HCT116 (cell line): ENCODE data around the gene COPG1. TPM values are rescaled to one million over a fixed set of nuclear protein-coding genes. Genes with fewer than 3 reads are reported as not detected.

Experiments used
- ATAC-seq: fragments of 200-7000 bp; cut with Tn5 transposase; 2 replicates; pipeline ENCODE4 v1.9.1; 2020; ENCODE audit warnings: mild to moderate bottlenecking, moderate library complexity
- BruUV-seq: library from RNA; stranded (reverse); fragments of 400-500 nt; replicated peaks from 2 replicates; lab custom pipeline; 2021; lab: Mats Ljungman, UMichigan
- CTCF ChIA-PET: fragments of 300-600 bp; sonication (Branson Sonifier 250); formaldehyde crosslinking; loops from one replicate; lab custom pipeline; 2021; ENCODE audit warnings: antibody characterized with exemption; lab: Charles Lee
- POLR2A ChIA-PET: fragments of 300-600, 350-600 bp; sonication (Branson Sonifier 250); formaldehyde crosslinking; loops from one replicate; lab custom pipeline; 2021; ENCODE audit warnings: antibody characterized with exemption; lab: Charles Lee
- RAD21 ChIA-PET, 2 experiments: fragments of 300-600 bp; sonication (Branson Sonifier 250); formaldehyde crosslinking; loops; one replicate each; lab custom pipeline; 2023; ENCODE audit warnings: low total read pairs in 2 of 2; ENCODE audit not compliant: uncharacterized antibody in 2 of 2, unreplicated experiment in 2 of 2, low non-redundant PET in 1 of 2; lab: Charles Lee
- DNase-seq: peaks from one replicate; pipeline ENCODE4 v3.0.0-alpha.2; 2010; ENCODE audit warnings: low read depth, low spot score
- H2AFZ ChIP-seq: fragments of 200-600 bp; shearing (Covaris generic), sonication (generic); 2 replicates; pipeline ENCODE4 v1.6.1; 2017; ENCODE audit warnings: low read depth, mixed run types, mixed read lengths, antibody characterized with exemption, low read length; ENCODE audit not compliant: poor library complexity, severe bottlenecking
- H3K27ac ChIP-seq: 2 replicates; pipeline ENCODE4 v1.5.1; 2012; ENCODE audit warnings: low read depth, low read length
- H3K27me3 ChIP-seq: fragments of 200-600 bp; sonication (generic); 2 replicates; pipeline ENCODE4 v1.6.1; 2016; ENCODE audit warnings: mixed run types, low read length, mixed read lengths; ENCODE audit not compliant: insufficient read depth
- H3K36me3 ChIP-seq, 2 experiments: fragments of 200-500 bp in 1 of 2; fragments of 200-600 bp in 1 of 2; sonication (Bioruptor generic) in 1 of 2; sonication (generic) in 1 of 2; 2 replicates each; pipeline versions ENCODE4 v1.5.1 to v1.6.1; 2014 to 2016; ENCODE audit warnings: low read length in 2 of 2, inconsistent platforms in 1 of 2, mixed read lengths in 1 of 2, mixed run types in 1 of 2; ENCODE audit not compliant: insufficient read depth in 2 of 2, control insufficient read depth in 1 of 2
- H3K4me1 ChIP-seq, 2 experiments: fragments of 200-600 bp in 1 of 2; sonication (generic) in 1 of 2; 2 replicates each; pipeline versions ENCODE4 v1.5.1 to v1.6.1; 2012 to 2017; ENCODE audit warnings: low read length in 2 of 2, inconsistent platforms in 1 of 2, mild to moderate bottlenecking in 1 of 2, mixed read lengths in 1 of 2, mixed run types in 1 of 2, moderate library complexity in 1 of 2; ENCODE audit not compliant: insufficient read depth in 2 of 2, control insufficient read depth in 1 of 2
- H3K4me2 ChIP-seq: fragments of 200-600 bp; sonication (generic); 2 replicates; pipeline ENCODE4 v1.6.1; 2017; ENCODE audit warnings: mixed run types, low read length, mixed read lengths
- H3K4me3 ChIP-seq, 2 experiments: fragments of 200-600 bp in 1 of 2; sonication (generic) in 1 of 2; replicated peaks in 1 of 2; 2 replicates each; pipeline ENCODE4 v1.5.1; 2011 to 2016; ENCODE audit warnings: low read length in 2 of 2, control low read depth in 1 of 2, low read depth in 1 of 2, mild to moderate bottlenecking in 1 of 2, mixed read lengths in 1 of 2, mixed run types in 1 of 2
- H3K79me2 ChIP-seq: fragments of 200-600 bp; sonication (generic); 2 replicates; pipeline ENCODE4 v1.6.1; 2017; ENCODE audit warnings: mild to moderate bottlenecking, mixed run types, low read length, moderate library complexity, mixed read lengths; ENCODE audit not compliant: insufficient read depth
- H3K9ac ChIP-seq: fragments of 200-600 bp; sonication (generic); 2 replicates; pipeline ENCODE4 v1.6.1; 2016; ENCODE audit warnings: low read length, mixed read lengths
- H3K9me2 ChIP-seq: fragments of 200-600 bp; sonication (generic), shearing (Covaris generic); 2 replicates; pipeline ENCODE4 v1.6.1; 2017; ENCODE audit warnings: mixed run types, mild to moderate bottlenecking, moderate library complexity; ENCODE audit not compliant: insufficient read depth
- H3K9me3 ChIP-seq, 2 experiments: fragments of 200-500 bp in 1 of 2; fragments of 200-600 bp in 1 of 2; sonication (Bioruptor generic) in 1 of 2; sonication (generic) in 1 of 2; 2 replicates each; pipeline ENCODE4 v1.6.1; 2014 to 2017; ENCODE audit warnings: low read length in 2 of 2, mixed read lengths in 2 of 2, inconsistent platforms in 1 of 2, low read depth in 1 of 2, mild to moderate bottlenecking in 1 of 2, mixed run types in 1 of 2, moderate library complexity in 1 of 2; ENCODE audit not compliant: control insufficient read depth in 1 of 2, insufficient read depth in 1 of 2
- H4K20me1 ChIP-seq: fragments of 200-600 bp; sonication (generic), shearing (Covaris generic); 2 replicates; pipeline ENCODE4 v1.6.1; 2017; ENCODE audit warnings: mixed run types, mild to moderate bottlenecking, moderate library complexity; ENCODE audit not compliant: insufficient read depth
- ATF3 ChIP-seq: IDR thresholded peaks from 2 replicates; pipeline ENCODE4 v1.6.1; 2012
- CEBPB ChIP-seq: IDR thresholded peaks from 2 replicates; pipeline ENCODE4 v1.6.1; 2012; ENCODE audit warnings: low read depth
- EGR1 ChIP-seq: IDR thresholded peaks from 2 replicates; pipeline ENCODE4 v1.6.1; 2012; ENCODE audit warnings: low read depth
- ELF1 ChIP-seq: IDR thresholded peaks from 2 replicates; pipeline ENCODE4 v1.6.1; 2012; ENCODE audit warnings: low read depth, borderline replicate concordance
- EZH2 ChIP-seq: fragments of 200-600 bp; sonication (generic); IDR thresholded peaks from 2 replicates; pipeline ENCODE4 v1.6.1; 2017; ENCODE audit warnings: antibody characterized with exemption, mixed run types
- EZH2phosphoT487 ChIP-seq: fragments of 200-600 bp; IDR thresholded peaks from 2 replicates; pipeline ENCODE4 v1.6.1; 2018; ENCODE audit warnings: antibody characterized with exemption, borderline replicate concordance
- JUND ChIP-seq: IDR thresholded peaks from 2 replicates; pipeline ENCODE4 v1.6.1; 2012
- POLR2A ChIP-seq: IDR thresholded peaks from 2 replicates; pipeline ENCODE4 v1.7.0; 2011; ENCODE audit warnings: borderline replicate concordance; ENCODE audit not compliant: insufficient read depth, insufficient read length; ENCODE audit errors: extremely low read depth
- RAD21 ChIP-seq: IDR thresholded peaks from 2 replicates; pipeline ENCODE4 v1.6.1; 2012; ENCODE audit warnings: low read depth, mild to moderate bottlenecking
- SRF ChIP-seq: IDR thresholded peaks from 2 replicates; pipeline ENCODE4 v1.6.1; 2012; ENCODE audit warnings: low read depth
- TCF7L2 ChIP-seq: IDR thresholded peaks from 2 replicates; pipeline ENCODE4 v1.7.0; 2011; ENCODE audit warnings: borderline replicate concordance, inconsistent platforms; ENCODE audit not compliant: insufficient read depth, insufficient read length; ENCODE audit errors: extremely low read depth
- YY1 ChIP-seq: IDR thresholded peaks from 2 replicates; pipeline ENCODE4 v1.6.1; 2011; ENCODE audit warnings: low read length, low read depth, moderate library complexity, mild to moderate bottlenecking; ENCODE audit not compliant: insufficient replicate concordance; ENCODE audit errors: extremely low read depth
- ZFX ChIP-seq: fragments of 450-650 bp; IDR thresholded peaks from 2 replicates; pipeline ENCODE4 v1.6.1; 2017
- intact Hi-C: fragments of 100-400 bp; cut with micrococcal nuclease; formaldehyde crosslinking; loops from 2 replicates; pipeline ENCODE4 v1.10.0; 2022
- total RNA-seq: library from RNA; stranded (reverse); gene quantifications from one replicate; pipeline ENCODE4 v1.2.1, GENCODE V29; 2021; ENCODE audit not compliant: unreplicated experiment

The COPG1 gene
- total RNA-seq, 1 experiment from 2014 or later: 182 TPM

- H3K79me2 ChIP-seq: no peaks in the 10 kb centered on the region
- H3K36me3 ChIP-seq: peaks cover 0 to 4% of the 10 kb centered on the region in 2 experiments; a peak in 1 of 4 replicates
- no peaks in the 10 kb centered on the region for H3K9me3 ChIP-seq
- no peak for TF ChIP-seq EZH2phosphoT487
- no peak for TF ChIP-seq JUND
- TF ChIP-seq ZFX: no peak
- no peak for TF ChIP-seq ELF1
- no peak for TF ChIP-seq YY1
- TF ChIP-seq POLR2A: no peak
- TF ChIP-seq EGR1: no peak
- TF ChIP-seq RAD21: no peak
- TF ChIP-seq TCF7L2: no peak
- TF ChIP-seq ATF3: no peak
- TF ChIP-seq EZH2: no peak
- no peak for TF ChIP-seq SRF
- no peak for TF ChIP-seq CEBPB
- H3K4me1 ChIP-seq: peaks cover 8 to 11% of the 10 kb centered on the region in 2 experiments; a peak in 3 of 4 replicates
- BruUV-seq: no TSS peak
- ChIA-PET POLR2A (no interaction called here), RAD21 (no interaction called here), CTCF (no interaction called here)
- no peaks in the 10 kb centered on the region for H3K9me2 ChIP-seq
- ATAC-seq: no peak
- H3K27ac ChIP-seq: no peak overlapping the region
- H3K27me3 ChIP-seq: no peaks in the 10 kb centered on the region
- no peak overlapping the region for H3K9ac ChIP-seq
- no peak overlapping the region for H3K4me3 ChIP-seq
- intact Hi-C loops: no loop called here
- H2AFZ ChIP-seq: no peak overlapping the region
- H4K20me1 ChIP-seq: no peaks in the 10 kb centered on the region
- DNase-seq: no peak
- H3K4me2 ChIP-seq: no peak overlapping the region
Observed at GRCh38 chr3:129308636-129309035, 59.2 kb downstream of the COPG1 start.
